OCI-LY1 (cell line): Measurements from ENCODE around the gene DPH5.

Experiments
- H2AFZ ChIP-seq: fragments of 200-600 bp; sonication (generic), shearing (Covaris generic); 2 replicates; pipeline ENCODE4 v1.6.0; 2014; ENCODE audit warnings: antibody characterized with exemption, mild to moderate bottlenecking, low read length
- H3F3A ChIP-seq: fragments of 200-600 bp; sonication (generic), shearing (Covaris generic); 2 replicates; pipeline ENCODE4 v1.6.0; 2014; ENCODE audit warnings: mild to moderate bottlenecking, antibody characterized with exemption, low read length, moderate library complexity; ENCODE audit not compliant: insufficient read depth
- H3K27ac ChIP-seq: fragments of 200-600 bp; sonication (generic); 2 replicates; pipeline ENCODE4 v1.5.1; 2014; ENCODE audit warnings: low read length, mixed run types, mild to moderate bottlenecking, low read depth; ENCODE audit not compliant: poor library complexity, severe bottlenecking
- H3K27me3 ChIP-seq: fragments of 200-600 bp; sonication (generic); 2 replicates; pipeline ENCODE4 v1.6.0; 2014; ENCODE audit warnings: antibody characterized with exemption, mild to moderate bottlenecking, low read length, moderate library complexity; ENCODE audit not compliant: insufficient read depth
- H3K36me3 ChIP-seq: fragments of 200-600 bp; sonication (generic); 2 replicates; pipeline ENCODE4 v1.6.1; 2014; ENCODE audit warnings: mild to moderate bottlenecking, antibody characterized with exemption, low read length, moderate library complexity, mixed read lengths; ENCODE audit not compliant: insufficient read depth
- H3K4me1 ChIP-seq: fragments of 200-600 bp; sonication (generic); 2 replicates; pipeline ENCODE4 v1.5.1; 2014; ENCODE audit warnings: mild to moderate bottlenecking, low read length, moderate library complexity; ENCODE audit not compliant: insufficient read depth, severe bottlenecking
- H3K4me2 ChIP-seq: fragments of 200-600 bp; sonication (generic), shearing (Covaris generic); 2 replicates; pipeline ENCODE4 v1.6.1; 2014; ENCODE audit warnings: low read length
- H3K4me3 ChIP-seq: fragments of 200-600 bp; sonication (generic); 2 replicates; pipeline ENCODE4 v1.5.1; 2014; ENCODE audit warnings: low read length, low read depth, mild to moderate bottlenecking, mixed read lengths; ENCODE audit not compliant: poor library complexity, severe bottlenecking
- H3K79me2 ChIP-seq: fragments of 200-600 bp; shearing (Covaris generic); 2 replicates; pipeline ENCODE4 v1.6.1; 2016; ENCODE audit warnings: mixed run types, low read length, mixed read lengths; ENCODE audit not compliant: insufficient read depth
- H3K9ac ChIP-seq: fragments of 200-600 bp; sonication (generic), shearing (Covaris generic); 2 replicates; pipeline ENCODE4 v1.6.1; 2014; ENCODE audit warnings: mild to moderate bottlenecking, low read length, mixed read lengths
- H3K9me2 ChIP-seq: fragments of 200-600 bp; sonication (generic), shearing (Covaris generic); 2 replicates; pipeline ENCODE4 v1.6.1; 2014; ENCODE audit warnings: low read depth, mild to moderate bottlenecking, low read length, mixed read lengths
- H3K9me3 ChIP-seq: fragments of 200-600 bp; shearing (Covaris generic); 2 replicates; pipeline ENCODE4 v1.6.1; 2014; ENCODE audit warnings: low read length, mixed read lengths
- H4K20me1 ChIP-seq: fragments of 200-600 bp; sonication (generic), shearing (Covaris generic); 2 replicates; pipeline ENCODE4 v1.6.0; 2016; ENCODE audit warnings: mild to moderate bottlenecking, low read length; ENCODE audit not compliant: insufficient read depth
- CTCF ChIP-seq: fragments of 200-600 bp; sonication (generic), shearing (Covaris generic); IDR thresholded peaks from 2 replicates; pipeline ENCODE4 v1.5.1; 2017; ENCODE audit warnings: mild to moderate bottlenecking, antibody characterized with exemption, low read length, moderate library complexity, mixed read lengths
- EZH2 ChIP-seq: fragments of 200-600 bp; sonication (generic), shearing (Covaris generic); IDR thresholded peaks from 2 replicates; pipeline ENCODE4 v1.8.0; 2017; ENCODE audit warnings: borderline replicate concordance, mixed run types, mild to moderate bottlenecking, antibody characterized with exemption, low read length, moderate library complexity, mixed read lengths

Gene DPH5

GRCh38 chr1:100995198-100995988 is 30.2 kb downstream of the DPH5 start:
- H3K9ac ChIP-seq, result no peak overlapping the region
- H2AFZ ChIP-seq, result no peak overlapping the region
- no peaks in the 10 kb centered on the region for H4K20me1 ChIP-seq
- H3K4me2 ChIP-seq, result no peak overlapping the region
- TF ChIP-seq CTCF, result no peak
- TF ChIP-seq EZH2, result no peak
- peaks cover 59% of the 10 kb centered on the region for H3K36me3 ChIP-seq
- H3K79me2 ChIP-seq, result no peaks in the 10 kb centered on the region
- no peaks in the 10 kb centered on the region for H3K27me3 ChIP-seq
- no peak overlapping the region for H3K4me3 ChIP-seq
- H3K27ac ChIP-seq, result peak overlapping the region; percentile 4
- H3F3A ChIP-seq, result no peaks in the 10 kb centered on the region
- H3K9me2 ChIP-seq, result no peaks in the 10 kb centered on the region
- no peaks in the 10 kb centered on the region for H3K9me3 ChIP-seq
- H3K4me1 ChIP-seq, result no peaks in the 10 kb centered on the region

- H3K36me3 ChIP-seq, result peaks cover 43% of the 10 kb centered on the region
- H3K27ac ChIP-seq, result no peak overlapping the region
These were observed 36.1 kb downstream of the DPH5 start for GRCh38 chr1:100989306-100990077.

DNA sequence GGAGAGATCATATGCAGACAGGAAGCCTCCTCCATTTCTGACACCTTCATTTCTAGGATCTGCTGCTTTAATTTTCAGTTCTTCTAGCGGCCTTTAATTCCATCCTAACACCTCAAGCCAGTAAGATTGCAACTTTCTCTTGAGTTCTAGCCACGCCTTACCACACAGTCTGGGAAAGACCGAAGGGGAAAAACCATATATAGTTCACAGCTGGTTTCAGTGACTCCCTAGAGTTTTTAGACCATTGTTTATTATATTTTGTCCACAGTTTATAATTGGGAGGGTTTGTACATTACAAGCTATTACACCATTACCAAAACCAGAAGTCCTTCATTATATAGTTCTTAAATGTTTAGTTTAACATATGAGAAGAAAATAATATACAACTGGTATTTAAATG is 37.5 kb downstream of the DPH5 start:
- no peaks in the 10 kb centered on the region for H4K20me1 ChIP-seq
- no peaks in the 10 kb centered on the region for H3K9me2 ChIP-seq
- no peak overlapping the region for H3K4me3 ChIP-seq
- H3K79me2 ChIP-seq, result no peaks in the 10 kb centered on the region
- H3K27me3 ChIP-seq, result no peaks in the 10 kb centered on the region
- H3K4me2 ChIP-seq, result no peak overlapping the region
- H3K9me3 ChIP-seq, result no peaks in the 10 kb centered on the region
- peaks cover 40% of the 10 kb centered on the region for H3K36me3 ChIP-seq
- no peaks in the 10 kb centered on the region for H3F3A ChIP-seq
- H3K9ac ChIP-seq, result no peak overlapping the region
- no peaks in the 10 kb centered on the region for H3K4me1 ChIP-seq
- no peak overlapping the region for H2AFZ ChIP-seq
- no peak overlapping the region for H3K27ac ChIP-seq
- TF ChIP-seq CTCF, result no peak
- TF ChIP-seq EZH2, result no peak

More at GRCh38 chr1:100989306-100990077, 36.1 kb downstream of the DPH5 start:
- Histone ChIP-seq H3K79me2 (no peaks in the 10 kb centered on the region), H3F3A (no peaks in the 10 kb centered on the region), H3K4me1 (no peaks in the 10 kb centered on the region), H3K4me3 (no peak overlapping the region), H3K9me3 (no peaks in the 10 kb centered on the region), H3K9ac (no peak overlapping the region), H2AFZ (no peak overlapping the region), H3K4me2 (no peak overlapping the region), H3K9me2 (no peaks in the 10 kb centered on the region), H3K27me3 (no peaks in the 10 kb centered on the region), H4K20me1 (no peaks in the 10 kb centered on the region)
- TF ChIP-seq EZH2 (no peak), CTCF (no peak)
